ENCODE results near the gene ANKRD10.

ANKRD10 gene

DNA sequence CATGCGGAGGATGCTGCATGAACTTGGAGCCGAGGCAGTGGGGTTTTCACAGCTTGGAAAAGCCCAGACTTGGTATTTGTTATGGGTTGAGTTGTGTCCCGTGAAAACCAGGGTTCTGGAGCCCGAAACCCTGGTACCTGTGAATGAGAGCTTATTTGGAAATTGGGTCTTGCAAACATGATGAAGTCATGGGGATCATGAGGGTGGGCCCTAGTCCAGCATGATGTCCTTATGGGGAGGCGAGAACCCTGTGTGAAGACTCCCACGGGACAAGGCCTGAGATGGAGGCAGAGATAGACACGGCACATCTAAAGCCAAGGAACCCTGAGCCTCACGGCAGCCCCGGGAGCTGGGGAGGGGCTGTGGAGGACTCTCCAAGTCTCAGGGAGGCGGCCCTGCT, 82.3 kb downstream of the ANKRD10 start:
- no peak for TF ChIP-seq EZH2phosphoT487 (IDR thresholded peaks at IDR 0.05; ENCODE audit: borderline replicate concordance, low read length)
- TF ChIP-seq, protein P1, sequence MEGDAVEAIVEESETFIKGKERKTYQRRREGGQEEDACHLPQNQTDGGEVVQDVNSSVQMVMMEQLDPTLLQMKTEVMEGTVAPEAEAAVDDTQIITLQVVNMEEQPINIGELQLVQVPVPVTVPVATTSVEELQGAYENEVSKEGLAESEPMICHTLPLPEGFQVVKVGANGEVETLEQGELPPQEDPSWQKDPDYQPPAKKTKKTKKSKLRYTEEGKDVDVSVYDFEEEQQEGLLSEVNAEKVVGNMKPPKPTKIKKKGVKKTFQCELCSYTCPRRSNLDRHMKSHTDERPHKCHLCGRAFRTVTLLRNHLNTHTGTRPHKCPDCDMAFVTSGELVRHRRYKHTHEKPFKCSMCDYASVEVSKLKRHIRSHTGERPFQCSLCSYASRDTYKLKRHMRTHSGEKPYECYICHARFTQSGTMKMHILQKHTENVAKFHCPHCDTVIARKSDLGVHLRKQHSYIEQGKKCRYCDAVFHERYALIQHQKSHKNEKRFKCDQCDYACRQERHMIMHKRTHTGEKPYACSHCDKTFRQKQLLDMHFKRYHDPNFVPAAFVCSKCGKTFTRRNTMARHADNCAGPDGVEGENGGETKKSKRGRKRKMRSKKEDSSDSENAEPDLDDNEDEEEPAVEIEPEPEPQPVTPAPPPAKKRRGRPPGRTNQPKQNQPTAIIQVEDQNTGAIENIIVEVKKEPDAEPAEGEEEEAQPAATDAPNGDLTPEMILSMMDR (IDR thresholded peaks at IDR 0.05; ENCODE audit: low read depth, low read length, poor library complexity, severe bottlenecking) = no peak
- H3K4me1 ChIP-seq (ENCODE audit: control insufficient read depth, low read length) = no peaks in the 10 kb centered on the region
- no peaks in the 10 kb centered on the region for H3K79me2 ChIP-seq (ENCODE audit: control insufficient read depth, low read length)
- no peak overlapping the region for H3K4me2 ChIP-seq (ENCODE audit: low read length)
- no peaks in the 10 kb centered on the region; the same call in 1 of the 2 replicates for H4K20me1 ChIP-seq (ENCODE audit: control insufficient read depth, insufficient read depth, low read depth, low read length)
- H3K36me3 ChIP-seq (ENCODE audit: control insufficient read depth, low read length) = no peaks in the 10 kb centered on the region
- no peak overlapping the region for H3K4me3 ChIP-seq (ENCODE audit: low read length)
- no peaks in the 10 kb centered on the region for H3K9me2 ChIP-seq (replicated peaks; ENCODE audit: control insufficient read depth, low read length)
- H3F3A ChIP-seq (ENCODE audit: control insufficient read depth, insufficient read depth) = no peaks in the 10 kb centered on the region
- H3K27ac ChIP-seq (ENCODE audit: low read depth, low read length) = no peak overlapping the region
- H3K9me3 ChIP-seq (ENCODE audit: control insufficient read depth, insufficient read depth, low read length) = no peaks in the 10 kb centered on the region
- H3K27me3 ChIP-seq (ENCODE audit: control insufficient read depth, low read length) = peaks cover 6% of the 10 kb centered on the region

DNA sequence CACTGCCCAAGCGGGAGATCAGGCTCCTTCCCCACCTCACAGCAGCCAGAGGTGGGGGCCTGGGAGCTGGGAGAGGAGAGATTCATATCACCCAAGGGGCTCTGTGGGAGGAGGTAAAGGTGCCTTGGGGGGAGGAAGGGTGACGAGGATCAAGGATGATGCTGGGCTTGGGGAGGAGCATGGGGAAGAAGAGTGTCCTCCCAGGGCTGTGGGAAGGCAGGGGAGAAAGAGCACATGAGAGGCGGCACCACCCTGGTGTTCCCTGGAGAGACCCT, 82.7 kb downstream of the ANKRD10 start:
- H3K79me2 ChIP-seq (ENCODE audit: control insufficient read depth, low read length) = no peaks in the 10 kb centered on the region
- H3K4me3 ChIP-seq (ENCODE audit: low read length) = no peak overlapping the region
- H3K36me3 ChIP-seq (ENCODE audit: control insufficient read depth, low read length) = no peaks in the 10 kb centered on the region
- no peaks in the 10 kb centered on the region for H3K9me3 ChIP-seq (ENCODE audit: control insufficient read depth, insufficient read depth, low read length)
- no peak overlapping the region for H3K27ac ChIP-seq (ENCODE audit: low read depth, low read length)
- TF ChIP-seq, protein P1 (IDR thresholded peaks at IDR 0.05; ENCODE audit: low read depth, low read length, poor library complexity, severe bottlenecking) = no peak
- TF ChIP-seq EZH2phosphoT487 (IDR thresholded peaks at IDR 0.05; ENCODE audit: borderline replicate concordance, low read length) = no peak
- H3K9me2 ChIP-seq (replicated peaks; ENCODE audit: control insufficient read depth, low read length) = no peaks in the 10 kb centered on the region
- H4K20me1 ChIP-seq (ENCODE audit: control insufficient read depth, insufficient read depth, low read depth, low read length) = no peaks in the 10 kb centered on the region; the same call in 1 of the 2 replicates
- peaks cover 6% of the 10 kb centered on the region for H3K27me3 ChIP-seq (ENCODE audit: control insufficient read depth, low read length)
- no peak overlapping the region for H3K4me2 ChIP-seq (ENCODE audit: low read length)
- no peaks in the 10 kb centered on the region for H3F3A ChIP-seq (ENCODE audit: control insufficient read depth, insufficient read depth)
- no peaks in the 10 kb centered on the region for H3K4me1 ChIP-seq (ENCODE audit: control insufficient read depth, low read length)

- Histone ChIP-seq H3K9me2 (replicated peaks; ENCODE audit: control insufficient read depth, low read length) (no peaks in the 10 kb centered on the region), H3K4me3 (ENCODE audit: low read length) (no peak overlapping the region)
- TF ChIP-seq EZH2phosphoT487 (IDR thresholded peaks at IDR 0.05; ENCODE audit: borderline replicate concordance, low read length) = no peak
- TF ChIP-seq, protein P1 (IDR thresholded peaks at IDR 0.05; ENCODE audit: low read depth, low read length, poor library complexity, severe bottlenecking) = no peak
These were observed 83.2 kb downstream of the ANKRD10 start for GRCh38 chr13:110831437-110832204.

More at GRCh38 chr13:110831437-110832204, 83.2 kb downstream of the ANKRD10 start:
- Histone ChIP-seq H3K4me2 (ENCODE audit: low read length) (no peak overlapping the region), H4K20me1 (ENCODE audit: control insufficient read depth, insufficient read depth, low read depth, low read length) (no peaks in the 10 kb centered on the region; the same call in 1 of the 2 replicates), H3K4me1 (ENCODE audit: control insufficient read depth, low read length) (no peaks in the 10 kb centered on the region), H3K27me3 (ENCODE audit: control insufficient read depth, low read length) (peaks cover 6% of the 10 kb centered on the region), H3K9me3 (ENCODE audit: control insufficient read depth, insufficient read depth, low read length) (no peaks in the 10 kb centered on the region), H3F3A (ENCODE audit: control insufficient read depth, insufficient read depth) (no peaks in the 10 kb centered on the region), H3K79me2 (ENCODE audit: control insufficient read depth, low read length) (no peaks in the 10 kb centered on the region), H3K27ac (ENCODE audit: low read depth, low read length) (no peak overlapping the region), H3K36me3 (ENCODE audit: control insufficient read depth, low read length) (no peaks in the 10 kb centered on the region)
